IMR-90 (cell line): ENCODE data around the gene TTI1. TPM values are rescaled to one million over a fixed set of nuclear protein-coding genes. Genes with fewer than 3 reads are reported as not detected.

Source experiments
- ATAC-seq: fragments of 200-7000 bp; cut with Tn5 transposase; 2 replicates; pipeline ENCODE4 v1.9.1; 2020; ENCODE audit warnings: low read depth, mild to moderate bottlenecking, moderate library complexity
- BruUV-seq: library from RNA; stranded (reverse); fragments of 400-500 nt; replicated peaks from 2 replicates; lab custom pipeline; 2021; lab: Mats Ljungman, UMichigan
- CTCF ChIA-PET: fragments of 300-600 bp; formaldehyde crosslinking; extraction: SDS; loops from one replicate; lab custom pipeline; 2021; ENCODE audit warnings: antibody characterized with exemption; lab: Yijun Ruan, JAX
- POLR2A ChIA-PET: fragments of 300-600 bp; sonication (Branson Sonifier 250); formaldehyde crosslinking; loops from one replicate; lab custom pipeline; 2022; ENCODE audit warnings: antibody characterized with exemption; ENCODE audit not compliant: unreplicated experiment; lab: Charles Lee
- DNase-seq: peaks from one replicate; pipeline ENCODE4 v3.0.0; 2013
- H2AFZ ChIP-seq: replicated peaks from 2 replicates; pipeline ENCODE3; 2013; ENCODE audit warnings: low read length, mild to moderate bottlenecking; ENCODE audit not compliant: poor library complexity
- H2AK5ac ChIP-seq: 2 replicates; pipeline ENCODE4 v1.6.1; 2013; ENCODE audit warnings: low read depth, low read length, inconsistent platforms
- H2AK9ac ChIP-seq: replicated peaks from 2 replicates; pipeline ENCODE3; 2013; ENCODE audit warnings: mild to moderate bottlenecking, low read depth, low read length, moderate library complexity; ENCODE audit not compliant: poor library complexity
- H2BK120ac ChIP-seq: 2 replicates; pipeline ENCODE4 v1.6.1; 2013; ENCODE audit warnings: low read depth, low read length, inconsistent platforms
- H2BK15ac ChIP-seq: 3 replicates; pipeline ENCODE4 v1.6.1; 2013; ENCODE audit warnings: low read depth, low read length, inconsistent platforms
- H2BK20ac ChIP-seq: 2 replicates; pipeline ENCODE4 v1.6.1; 2013; ENCODE audit warnings: low read depth, mild to moderate bottlenecking, inconsistent platforms, low read length, moderate library complexity
- H2BK5ac ChIP-seq: 2 replicates; pipeline ENCODE4 v1.6.1; 2013; ENCODE audit warnings: mild to moderate bottlenecking, low read depth, low read length, inconsistent platforms; ENCODE audit not compliant: poor library complexity, severe bottlenecking
- H3K14ac ChIP-seq: replicated peaks from 2 replicates; pipeline ENCODE4 v1.6.1; 2013; ENCODE audit warnings: low read depth, low read length, inconsistent platforms
- H3K18ac ChIP-seq: 2 replicates; pipeline ENCODE4 v1.6.1; 2013; ENCODE audit warnings: low read depth, low read length, control low read depth
- H3K23ac ChIP-seq: 2 replicates; pipeline ENCODE4 v1.6.1; 2013; ENCODE audit warnings: low read depth, low read length, inconsistent platforms
- H3K27ac ChIP-seq: 2 replicates; pipeline ENCODE4 v1.5.1; 2013; ENCODE audit warnings: mild to moderate bottlenecking, control low read depth, low read length; ENCODE audit not compliant: insufficient read depth
- H3K27me3 ChIP-seq: 2 replicates; pipeline ENCODE4 v1.6.1; 2013; ENCODE audit warnings: low read length; ENCODE audit not compliant: control insufficient read depth, insufficient read depth
- H3K36me3 ChIP-seq: 2 replicates; pipeline ENCODE4 v1.6.1; 2013; ENCODE audit warnings: low read length, mixed read lengths; ENCODE audit not compliant: control insufficient read depth, insufficient read depth
- H3K4ac ChIP-seq: 2 replicates; pipeline ENCODE4 v1.6.1; 2013; ENCODE audit warnings: low read depth, low read length, inconsistent platforms
- H3K4me1 ChIP-seq: 2 replicates; pipeline ENCODE4 v1.6.1; 2013; ENCODE audit warnings: low read length, mixed read lengths; ENCODE audit not compliant: control insufficient read depth, insufficient read depth
- H3K4me2 ChIP-seq: 2 replicates; pipeline ENCODE4 v1.6.1; 2013; ENCODE audit warnings: low read depth, mild to moderate bottlenecking, control low read depth, low read length, moderate library complexity
- H3K4me3 ChIP-seq: 2 replicates; pipeline ENCODE4 v1.5.1; 2013; ENCODE audit warnings: low read depth, mild to moderate bottlenecking, control low read depth, low read length, moderate library complexity; ENCODE audit not compliant: insufficient read depth
- H3K56ac ChIP-seq: 2 replicates; pipeline ENCODE4 v1.6.1; 2013; ENCODE audit warnings: low read length, inconsistent platforms; ENCODE audit not compliant: insufficient read depth; ENCODE audit errors: extremely low read depth
- H3K79me1 ChIP-seq, 2 experiments: 2 replicates each; pipeline ENCODE4 v1.6.1; 2013; ENCODE audit warnings: low read length in 2 of 2, inconsistent platforms in 1 of 2, low read depth in 1 of 2
- H3K9ac ChIP-seq: 2 replicates; pipeline ENCODE4 v1.6.1; 2013; ENCODE audit warnings: low read depth, low read length, control low read depth
- H3K9me1 ChIP-seq: 2 replicates; pipeline ENCODE4 v1.6.1; 2013; ENCODE audit warnings: low read length, inconsistent platforms; ENCODE audit not compliant: insufficient read depth
- H3K9me3 ChIP-seq: 2 replicates; pipeline ENCODE4 v1.6.1; 2013; ENCODE audit warnings: low read length; ENCODE audit not compliant: control insufficient read depth, insufficient read depth
- H4K20me1 ChIP-seq: 2 replicates; pipeline ENCODE4 v1.6.1; 2013; ENCODE audit warnings: low read length, inconsistent platforms; ENCODE audit not compliant: insufficient read depth
- H4K5ac ChIP-seq: 2 replicates; pipeline ENCODE4 v1.6.1; 2013; ENCODE audit warnings: mild to moderate bottlenecking, low read depth, low read length, control low read depth
- H4K8ac ChIP-seq, 2 experiments: 2 replicates each; pipeline ENCODE4 v1.6.1; 2013; ENCODE audit warnings: low read depth in 2 of 2, low read length in 2 of 2, control low read depth in 1 of 2, inconsistent platforms in 1 of 2
- H4K91ac ChIP-seq: 2 replicates; pipeline ENCODE4 v1.6.1; 2013; ENCODE audit warnings: low read depth, low read length, inconsistent platforms; ENCODE audit not compliant: insufficient read depth
- BHLHE40 ChIP-seq: fragments of 150-350 bp; IDR thresholded peaks from 2 replicates; pipeline ENCODE4 v1.6.1; 2016; ENCODE audit warnings: mild to moderate bottlenecking, low read depth, low read length
- CEBPB ChIP-seq: IDR thresholded peaks from 2 replicates; pipeline ENCODE4 v1.6.1; 2012; ENCODE audit warnings: low read depth, low read length, improper control_type of control experiment
- CHD1 ChIP-seq: IDR thresholded peaks from 2 replicates; pipeline ENCODE4 v1.6.1; 2012; ENCODE audit warnings: low read depth, low read length, improper control_type of control experiment
- CTCF ChIP-seq: conservative IDR thresholded peaks from 2 replicates; pipeline ENCODE4 v1.5.1; 2012; ENCODE audit warnings: mild to moderate bottlenecking, low read depth, low read length, improper control_type of control experiment
- ELK1 ChIP-seq: fragments of 150-350 bp; IDR thresholded peaks from 2 replicates; pipeline ENCODE4 v1.6.1; 2016; ENCODE audit warnings: low read depth, mild to moderate bottlenecking, low read length, moderate library complexity, borderline replicate concordance
- FOS ChIP-seq: fragments of 150-350 bp; IDR thresholded peaks from 2 replicates; pipeline ENCODE4 v1.6.1; 2016; ENCODE audit warnings: low read depth, low read length
- MAFK ChIP-seq: IDR thresholded peaks from 2 replicates; pipeline ENCODE4 v1.6.1; 2012; ENCODE audit warnings: low read depth, low read length, improper control_type of control experiment
- MAZ ChIP-seq: IDR thresholded peaks from 2 replicates; pipeline ENCODE4 v1.6.1; 2012; ENCODE audit warnings: low read depth, mild to moderate bottlenecking, low read length, improper control_type of control experiment, moderate library complexity, borderline replicate concordance
- MXI1 ChIP-seq: IDR thresholded peaks from 2 replicates; pipeline ENCODE4 v1.6.1; 2012; ENCODE audit warnings: low read depth, mild to moderate bottlenecking, low read length, moderate library complexity, borderline replicate concordance
- POLR2A ChIP-seq: IDR thresholded peaks from 2 replicates; pipeline ENCODE4 v1.6.1; 2012; ENCODE audit warnings: mild to moderate bottlenecking, low read depth, low read length
- RAD21 ChIP-seq: IDR thresholded peaks from 2 replicates; pipeline ENCODE4 v1.6.1; 2012; ENCODE audit warnings: low read length, improper control_type of control experiment
- RCOR1 ChIP-seq: IDR thresholded peaks from 2 replicates; pipeline ENCODE4 v1.6.1; 2012; ENCODE audit warnings: mild to moderate bottlenecking, low read length, improper control_type of control experiment; ENCODE audit not compliant: insufficient replicate concordance
- RFX5 ChIP-seq: IDR thresholded peaks from 2 replicates; pipeline ENCODE4 v1.8.0; 2012; ENCODE audit warnings: low read depth, mild to moderate bottlenecking, low read length, moderate library complexity
- WGBS, 2 experiments: methylation state at CpG; one replicate each; pipeline versions ENCODE4 v1.1.5 to v1.1.7; 2013; ENCODE audit warnings: missing lambda C conversion rate in 2 of 2; ENCODE audit not compliant: insufficient read length in 1 of 2; ENCODE audit errors: extremely low coverage in 2 of 2; 5-methylcytosine and 5-hydroxymethylcytosine counted together
- dilution Hi-C: fragments of 300-500 bp; cut with HindIII; formaldehyde crosslinking; loops from one replicate; pipeline ENCODE4 v1.14.3; 2018; ENCODE audit warnings: low sequenced_read_pairs; ENCODE audit not compliant: unreplicated experiment
- in situ Hi-C: fragments of 300-500 bp; cut with MboI; formaldehyde crosslinking; loops from 3 replicates; pipeline ENCODE4 v1.14.3; 2019; ENCODE audit warnings: low sequenced_read_pairs, inconsistent platforms, mixed read lengths
- intact Hi-C: fragments of 100-400 bp; cut with micrococcal nuclease; formaldehyde crosslinking; loops from 2 replicates; pipeline ENCODE4 v1.10.0; 2022
- polyA plus RNA-seq, 3 experiments: library from polyadenylated mRNA; depleted of rRNA; stranded (reverse); fragments of >200 nt; gene quantifications; 2 replicates each; pipeline ENCODE4 v1.2.3, GENCODE V29; 2012; ENCODE audit warnings: low replicate concordance in 1 of 3
- total RNA-seq: library from RNA; depleted of rRNA; stranded (reverse); fragments of >200 nt; gene quantifications from 2 replicates; pipeline ENCODE4 v1.2.3, GENCODE V29; 2012

TTI1 gene
- total and polyA plus RNA-seq, 2 of the 4 experiments (the other 2 are of a cell fraction) = 12.5 to 17.6 TPM

GRCh38 chr20:38044685-38045084 lies 11.4 kb upstream of the TTI1 start:
- no peak overlapping the region for H2BK120ac ChIP-seq
- no peak overlapping the region for H2BK15ac ChIP-seq
- no peak for TF ChIP-seq RFX5
- TF ChIP-seq POLR2A = no peak
- TF ChIP-seq CTCF = no peak
- TF ChIP-seq CHD1 = no peak
- no peak for TF ChIP-seq BHLHE40
- TF ChIP-seq MAFK = no peak
- no peak for TF ChIP-seq CEBPB
- TF ChIP-seq RCOR1 = no peak
- no peak for TF ChIP-seq MXI1
- TF ChIP-seq FOS = no peak
- no peak for TF ChIP-seq ELK1
- no peak for TF ChIP-seq MAZ
- TF ChIP-seq RAD21 = no peak
- no peak overlapping the region for H3K27ac ChIP-seq
- H4K91ac ChIP-seq = no peak overlapping the region
- H4K20me1 ChIP-seq = peaks cover 21% of the 10 kb centered on the region
- no peak overlapping the region for H2BK20ac ChIP-seq
- H3K56ac ChIP-seq = no peak overlapping the region
- intact Hi-C loops = loop anchor here (5.0 kb wide), 1 partner anchor 142 kb away; the partner anchor contains the start of gene VSTM2L
- H3K36me3 ChIP-seq = peaks cover 16% of the 10 kb centered on the region
- H3K9me1 ChIP-seq = peaks cover 16% of the 10 kb centered on the region; the same call in 1 of the 2 replicates
- DNase-seq (no peak), ATAC-seq (no peak)
- no peak overlapping the region for H3K4me2 ChIP-seq
- H3K14ac ChIP-seq = peak overlapping the region; percentile 71; the same call in 1 of the 2 replicates
- H2AK9ac ChIP-seq = no peak overlapping the region
- no peak overlapping the region for H4K8ac ChIP-seq
- WGBS, 2 experiments = no CpG with 5 or more reads among the region's 3 CpGs
- H3K4me1 ChIP-seq = peaks cover 1% of the 10 kb centered on the region
- no peak overlapping the region for H2BK5ac ChIP-seq
- H2AK5ac ChIP-seq = no peak overlapping the region
- dilution Hi-C loops = no loop called here
- BruUV-seq = no TSS peak
- no peak overlapping the region for H3K23ac ChIP-seq
- no peak overlapping the region for H3K4me3 ChIP-seq
- ChIA-PET POLR2A (no interaction called here), CTCF (interaction anchor here (1.1 kb wide), 1 partner anchor 177 kb away, joined by 8 read pairs; no protein-coding TSS in a partner anchor)
- in situ Hi-C loops = no loop called here
- H3K27me3 ChIP-seq = no peaks in the 10 kb centered on the region
- 0 out of 2 replicates have a peak overlapping the region, but pooled peaks have one; percentile 27 for H3K4ac ChIP-seq
- no peak overlapping the region for H4K5ac ChIP-seq
- H3K9me3 ChIP-seq = no peaks in the 10 kb centered on the region
- H2AFZ ChIP-seq = no peak overlapping the region
- H3K9ac ChIP-seq = no peak overlapping the region
- no peak overlapping the region for H3K18ac ChIP-seq
- peaks cover 40 to 66% of the 10 kb centered on the region in 2 experiments for H3K79me1 ChIP-seq
